K562 (cell line): ENCODE measurements around the gene PDIA2. TPM values are rescaled to one million over a fixed set of nuclear protein-coding genes. Genes with fewer than 3 reads are reported as not detected.

Source experiments
- CC2D1A ChIP-seq: fragments of 450-650 bp; IDR thresholded peaks from 2 replicates; pipeline ENCODE4 v1.6.1; 2017; ENCODE audit warnings: mild to moderate bottlenecking
- DLX4 ChIP-seq: fragments of 250-450 bp; sonication (Bioruptor Pico); IDR thresholded peaks from 2 replicates; pipeline ENCODE4 v1.6.1; 2021; ENCODE audit warnings: mild to moderate bottlenecking
- E2F5 ChIP-seq: sonication (generic); formaldehyde crosslinking; IDR thresholded peaks from 2 replicates; pipeline ENCODE4 v1.8.0; 2022; ENCODE audit warnings: mild to moderate bottlenecking, missing genetic modification reagents
- EP400 ChIP-seq: fragments of 450-650 bp; IDR thresholded peaks from 2 replicates; pipeline ENCODE4 v1.6.1; 2017; ENCODE audit warnings: antibody characterized with exemption, mild to moderate bottlenecking, moderate library complexity
- ETS2 ChIP-seq: IDR thresholded peaks from 2 replicates; pipeline ENCODE4 v1.6.1; 2016; ENCODE audit warnings: borderline replicate concordance, missing genetic modification characterization, mild to moderate bottlenecking, moderate library complexity, missing compliant biosample characterization; ENCODE audit not compliant: poor library complexity, severe bottlenecking
- GMEB1 ChIP-seq: fragments of 250-450 bp; sonication (Bioruptor Pico); IDR thresholded peaks from 2 replicates; pipeline ENCODE4 v1.4.0; 2020; ENCODE audit warnings: mild to moderate bottlenecking
- HCFC1 ChIP-seq: IDR thresholded peaks from 2 replicates; pipeline ENCODE4 v1.6.1; 2012; ENCODE audit warnings: low read depth, low read length, improper control_type of control experiment
- JUN ChIP-seq, 2 experiments: sonication (generic) in 1 of 2; formaldehyde crosslinking in 1 of 2; IDR thresholded peaks; 2 replicates each; pipeline versions ENCODE4 v1.6.1 to v1.8.0; 2012 to 2022; ENCODE audit warnings: borderline replicate concordance in 2 of 2, mild to moderate bottlenecking in 2 of 2, improper control_type of control experiment in 1 of 2, low read depth in 1 of 2, low read length in 1 of 2, missing genetic modification reagents in 1 of 2
- JUNB ChIP-seq: fragments of 450-650 bp; formaldehyde crosslinking; conservative IDR thresholded peaks from 2 replicates; pipeline ENCODE4 v1.4.0; 2020; ENCODE audit warnings: mild to moderate bottlenecking
- MCM5 ChIP-seq: fragments of 450-650 bp; IDR thresholded peaks from 2 replicates; pipeline ENCODE4 v1.6.1; 2016; ENCODE audit warnings: low read depth
- MCM7 ChIP-seq, 2 experiments: fragments of 450-650 bp; IDR thresholded peaks; 2 replicates each; pipeline ENCODE4 v1.6.1; 2016 to 2018
- SREBF1 ChIP-seq: fragments of 150-350 bp; IDR thresholded peaks from 2 replicates; pipeline ENCODE4 v1.6.1; 2014; ENCODE audit warnings: antibody characterized with exemption, low read depth, low read length, borderline replicate concordance
- TEAD1 ChIP-seq, 2 experiments: fragments of 450-650 bp in 1 of 2; sonication (generic) in 1 of 2; formaldehyde crosslinking; IDR thresholded peaks; 2 replicates each; pipeline versions ENCODE4 v1.4.0 to v1.8.0; 2020 to 2022; ENCODE audit warnings: mild to moderate bottlenecking in 2 of 2, missing genetic modification reagents in 1 of 2
- UBTF ChIP-seq, 2 experiments: IDR thresholded peaks; 2 replicates each; pipeline ENCODE4 v1.6.1; 2012; ENCODE audit warnings: improper control_type of control experiment in 2 of 2, low read depth in 2 of 2, low read length in 2 of 2, borderline replicate concordance in 1 of 2
- ZNF507 ChIP-seq: conservative IDR thresholded peaks from 2 replicates; pipeline ENCODE4 v1.6.1; 2017; ENCODE audit warnings: missing genetic modification characterization, missing compliant biosample characterization
- ZNF592 ChIP-seq: fragments of 450-650 bp; IDR thresholded peaks from 2 replicates; pipeline ENCODE4 v1.6.1; 2017; ENCODE audit warnings: antibody characterized with exemption, mild to moderate bottlenecking
- ZNF644 ChIP-seq: fragments of 200-800 bp; sonication (Bioruptor generic); IDR thresholded peaks from 2 replicates; pipeline ENCODE4 v1.6.1; 2016; ENCODE audit warnings: low read depth, missing genetic modification characterization, missing compliant biosample characterization
- polyA plus RNA-seq, 8 experiments: library from polyadenylated mRNA; depleted of rRNA in 4 of 8; stranded (reverse) in 5 of 8; unstranded in 3 of 8; fragments of >200 nt; fragmentation: Nextera tagmentation in 2 of 8; fragmentation: Illumina TruSeq in 1 of 8; extraction: Ambion mirVana in 2 of 8; extraction: Trizol in 1 of 8; gene quantifications; 2 replicates each; pipeline versions ENCODE4 v1.2.1 to v1.2.3, GENCODE V29; 2011 to 2014; ENCODE audit warnings: inconsistent platforms in 1 of 8, missing spikeins in 1 of 8
- total RNA-seq, 7 experiments: library from RNA; depleted of rRNA in 6 of 7; stranded (reverse); fragments of >200 nt in 6 of 7; fragmentation: Illumina TruSeq in 2 of 7; extraction: Trizol in 2 of 7; gene quantifications; 2 replicates each; pipeline versions ENCODE4 v1.2.1 to v1.2.3, GENCODE V29; 2011 to 2021; ENCODE audit warnings: low replicate concordance in 1 of 7

Gene PDIA2
- total and polyA plus RNA-seq, 9 of the 15 experiments (the other 6 are each of a cell fraction or from before 2014, with no cell fraction given): 0.13 to 0.92 (median 0.23) TPM; not detected in 4

- TF ChIP-seq TEAD1 (CRISPR knock-in tag; IDR thresholded peaks at IDR 0.05) (no peak), SREBF1 (no peak), HCFC1 (no peak), ZNF507 (no peak), CC2D1A (peak; percentile 64; the same call in 1 of the 2 replicates), MCM5 (no peak), JUNB (no peak), UBTF (IDR thresholded peaks at IDR 0.05; ENCODE audit: borderline replicate concordance in 1 of 2, low read depth in 2 of 2, low read length in 2 of 2) (peak; percentile 45 to 76; a peak in 1 of 4 replicates), GMEB1 (CRISPR knock-in tag) (no peak), DLX4 (CRISPR knock-in tag) (no peak), EP400 (peak; percentile 93), ETS2 (no peak), JUN (IDR thresholded peaks at IDR 0.05; ENCODE audit: borderline replicate concordance, low read depth, low read length) (no peak), JUN (CRISPR knock-in tag; IDR thresholded peaks at IDR 0.05; ENCODE audit: borderline replicate concordance) (no peak), ZNF644 (tag) (no peak), E2F5 (no peak), ZNF592 (no peak; the same call in 1 of the 2 replicates), MCM7 (IDR thresholded peaks at IDR 0.05) (no peak)
These were observed 48.3 kb upstream of the PDIA2 start, which contains the start of gene FAM234A (continued) for GRCh38 chr16:234468-235305.
